GM19328 (cell line): ENCODE results near the gene MUC5B.

Experiments used
- ATAC-seq: cut with Tn5 transposase; IDR thresholded peaks from one replicate; pipeline ENCODE4 v1.9.1; 2021; ENCODE audit warnings: mild to moderate bottlenecking, moderate library complexity; ENCODE audit not compliant: unreplicated experiment

Gene MUC5B

DNA sequence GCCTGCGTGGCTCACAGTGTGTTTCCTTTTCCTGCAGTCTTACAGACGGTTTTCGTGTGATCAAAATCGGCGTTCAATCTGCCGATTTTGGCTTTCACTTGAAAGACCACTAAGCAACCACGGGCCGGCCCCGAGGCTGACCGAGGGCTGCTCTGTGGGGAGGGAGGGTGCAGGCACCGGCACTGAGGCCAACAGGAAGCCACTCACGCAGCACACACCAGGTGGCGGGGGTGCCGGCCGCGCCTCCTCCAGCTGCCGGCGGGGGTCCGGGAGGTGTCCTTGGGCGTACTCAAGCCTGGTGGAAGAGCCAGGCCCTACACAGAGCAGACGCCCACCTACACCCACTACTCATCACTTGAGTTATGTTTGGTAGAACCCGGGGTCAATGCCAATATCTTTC is 72.2 kb downstream of the MUC5B start:
- ATAC-seq: no peak

DNA sequence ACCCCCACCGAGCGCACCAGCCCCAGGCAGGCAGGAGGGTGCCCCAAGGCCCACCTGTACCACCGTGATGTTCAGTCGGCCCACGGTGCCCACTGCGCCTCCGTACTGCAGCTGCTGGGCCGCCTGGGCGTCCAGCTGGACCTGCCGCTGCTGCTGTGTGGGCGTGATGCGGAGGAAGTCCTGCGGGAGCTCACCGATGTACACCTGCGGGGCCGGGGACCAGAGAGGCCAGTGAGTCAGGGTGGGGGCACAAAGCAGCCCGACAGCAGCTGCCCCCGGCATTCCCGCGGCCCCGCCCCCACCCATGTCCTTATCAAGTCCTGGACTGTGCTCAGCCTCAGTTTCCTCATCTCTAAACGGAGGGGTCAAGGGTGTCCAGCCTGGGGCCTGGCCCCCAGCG is 72.7 kb downstream of the MUC5B start:
- ATAC-seq: no peak

DNA sequence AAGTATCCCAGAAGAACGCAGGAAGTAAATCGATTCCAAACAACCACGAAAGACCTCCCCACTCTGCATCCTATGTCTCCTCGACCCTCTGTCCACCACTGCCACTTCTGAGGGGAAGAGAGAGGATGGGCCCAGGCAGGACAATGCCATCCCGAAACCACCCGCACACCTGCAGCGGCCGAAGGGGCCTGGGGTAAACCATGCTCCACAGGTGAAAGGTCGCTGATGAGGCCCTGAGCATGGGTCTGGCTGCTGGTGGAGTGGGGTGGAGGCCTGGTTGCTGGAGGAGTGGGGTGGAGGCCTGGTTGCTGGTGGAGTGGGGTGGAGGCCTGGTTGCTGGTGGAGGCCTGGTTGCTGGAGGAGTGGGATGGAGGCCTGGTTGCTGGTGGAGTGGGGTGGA is 73.4 kb downstream of the MUC5B start:
- no peak for ATAC-seq

DNA sequence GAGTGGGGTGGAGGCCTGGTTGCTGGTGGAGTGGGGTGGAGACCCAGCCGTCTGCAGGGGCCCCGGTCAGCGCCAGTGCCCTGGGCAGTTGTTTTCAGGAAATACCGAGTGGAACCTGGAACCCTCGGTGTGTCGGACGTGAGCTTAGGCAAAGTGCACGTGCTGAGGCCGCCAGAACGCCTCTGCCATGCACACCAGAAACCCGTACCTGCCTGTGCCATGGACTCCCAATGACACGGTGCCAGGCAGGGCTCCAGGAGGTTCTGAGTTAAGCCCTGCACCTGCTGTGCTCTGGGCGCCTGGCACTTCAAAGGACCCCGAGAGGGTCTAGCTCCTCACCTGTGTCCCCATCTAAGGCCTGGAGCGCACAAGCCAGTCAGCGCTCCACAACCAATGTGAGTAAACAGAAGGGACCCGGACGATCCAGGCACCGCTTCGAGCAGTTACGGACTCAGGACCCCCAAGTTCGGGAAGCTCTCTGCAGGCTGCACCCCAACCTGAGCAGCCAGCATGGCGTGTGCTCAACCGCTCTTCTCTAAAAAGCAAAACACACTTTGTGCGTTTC is 74.2 kb downstream of the MUC5B start:
- no peak for ATAC-seq

DNA sequence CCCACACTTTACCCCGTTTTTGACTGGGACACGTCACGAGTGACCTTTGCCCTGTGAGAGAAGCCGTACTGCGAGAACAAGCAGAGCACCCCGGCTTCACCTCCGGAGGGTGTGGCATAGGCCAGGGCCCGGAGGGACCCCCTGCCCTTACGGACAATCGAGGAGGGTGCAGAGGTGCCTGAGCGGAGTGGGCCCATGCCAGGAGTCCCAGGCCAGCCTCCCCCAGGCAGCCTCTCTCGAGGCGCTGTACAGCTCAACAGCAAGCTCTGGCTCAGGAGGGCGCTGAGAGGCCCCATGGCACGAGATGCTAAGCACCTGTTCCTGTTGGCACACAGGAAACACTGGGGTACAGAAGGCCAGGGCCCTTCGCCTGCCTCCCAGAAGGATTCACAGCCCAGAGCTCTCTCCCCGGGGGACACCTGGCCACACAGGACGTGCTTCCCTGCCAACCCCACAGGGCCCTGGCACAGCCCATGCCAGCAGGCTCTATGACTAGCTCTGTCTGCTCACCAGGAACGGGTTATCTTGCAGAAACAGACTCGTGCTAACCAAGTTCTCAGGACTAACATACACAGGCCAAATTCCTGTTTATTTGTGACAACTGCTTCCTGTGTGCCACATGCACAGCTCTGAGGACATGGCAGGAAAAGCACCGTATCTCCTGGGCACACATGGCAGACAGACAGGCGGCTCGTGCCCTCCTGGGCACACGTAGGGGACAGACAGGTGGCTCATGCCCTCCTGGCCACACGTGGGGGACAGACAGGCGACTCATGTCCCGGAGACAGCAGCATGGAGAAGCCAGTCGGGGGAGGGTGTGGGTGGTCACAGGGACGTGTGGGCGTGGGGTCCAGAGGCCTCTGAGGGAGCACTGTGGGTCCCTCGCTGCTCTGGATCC is 75.0 kb downstream of the MUC5B start:
- ATAC-seq: no peak

DNA sequence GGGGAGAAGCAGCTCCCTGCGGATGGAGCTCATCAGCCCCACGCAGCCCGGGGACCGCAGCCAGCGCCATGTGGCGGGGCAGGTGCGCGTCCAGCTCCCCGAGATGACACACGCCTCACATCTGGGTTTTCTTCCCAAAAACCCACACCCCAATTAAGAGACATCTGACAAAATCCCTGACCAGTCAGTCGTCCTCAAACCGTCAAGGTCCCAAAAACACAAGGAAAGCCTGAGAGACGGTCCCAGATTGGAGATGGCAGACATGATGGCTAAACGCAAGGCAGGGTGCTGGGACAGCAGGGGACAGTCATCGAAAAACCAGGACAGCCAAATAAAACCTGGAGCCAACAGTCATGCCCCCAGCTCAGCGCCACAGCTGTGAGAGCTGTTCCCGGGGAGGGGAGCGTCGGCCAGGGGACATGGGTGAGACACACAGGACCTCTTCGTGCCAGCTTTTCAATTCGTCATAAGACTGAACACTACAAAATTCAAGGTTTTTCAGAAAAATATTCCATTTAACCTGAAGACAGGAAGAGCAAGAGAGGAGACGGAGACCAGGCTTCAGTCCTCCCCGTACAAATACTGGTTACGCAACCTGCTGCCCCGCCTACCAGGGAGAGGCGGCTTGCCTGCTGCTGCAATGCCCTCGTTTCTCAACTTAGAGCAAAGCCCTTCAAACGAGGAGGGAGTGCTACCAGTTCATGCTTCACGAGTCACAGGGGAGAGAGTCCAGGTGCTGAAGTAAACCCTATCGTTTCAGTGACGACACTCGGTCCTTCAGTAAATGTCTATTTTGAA is 76.0 kb downstream of the MUC5B start:
- no peak for ATAC-seq

DNA sequence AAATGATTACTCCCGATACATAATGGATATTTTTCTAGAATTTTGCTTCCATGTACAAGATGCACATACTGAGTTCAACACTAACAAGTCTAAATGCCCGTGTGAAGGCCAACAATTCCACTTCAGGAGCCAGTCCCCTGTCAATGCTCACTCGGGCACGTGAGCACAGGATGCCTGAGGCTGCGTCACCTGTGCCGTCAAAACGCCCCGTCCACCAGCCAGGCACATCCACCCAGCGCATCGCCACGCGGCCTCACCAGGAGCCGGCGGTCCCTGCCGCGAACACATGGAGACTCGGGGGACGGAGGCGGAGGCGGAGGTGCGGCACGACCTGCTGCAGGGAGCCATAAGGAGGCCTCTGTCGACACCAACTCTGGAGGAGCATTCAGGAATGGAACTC is 76.8 kb downstream of the MUC5B start:
- no peak for ATAC-seq

DNA sequence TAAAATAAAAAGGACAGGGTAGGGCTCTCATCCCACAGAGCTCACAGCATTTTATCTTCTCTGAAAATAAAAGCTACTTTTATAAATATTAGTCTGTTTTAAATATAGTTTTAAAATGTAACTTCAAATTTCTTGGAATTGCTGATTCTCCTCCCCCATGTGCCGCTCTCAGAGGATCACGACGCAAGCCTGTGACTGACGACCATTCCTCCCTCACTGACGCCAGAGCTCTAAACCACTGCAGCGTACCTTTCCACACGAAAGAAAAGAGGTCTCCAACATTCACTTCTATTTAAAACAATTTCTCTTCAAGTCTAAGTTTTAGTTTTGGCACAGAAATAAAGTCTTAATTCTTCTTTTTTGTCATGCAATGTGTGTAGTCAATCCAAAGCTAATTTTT is 77.3 kb downstream of the MUC5B start:
- ATAC-seq: no peak

DNA sequence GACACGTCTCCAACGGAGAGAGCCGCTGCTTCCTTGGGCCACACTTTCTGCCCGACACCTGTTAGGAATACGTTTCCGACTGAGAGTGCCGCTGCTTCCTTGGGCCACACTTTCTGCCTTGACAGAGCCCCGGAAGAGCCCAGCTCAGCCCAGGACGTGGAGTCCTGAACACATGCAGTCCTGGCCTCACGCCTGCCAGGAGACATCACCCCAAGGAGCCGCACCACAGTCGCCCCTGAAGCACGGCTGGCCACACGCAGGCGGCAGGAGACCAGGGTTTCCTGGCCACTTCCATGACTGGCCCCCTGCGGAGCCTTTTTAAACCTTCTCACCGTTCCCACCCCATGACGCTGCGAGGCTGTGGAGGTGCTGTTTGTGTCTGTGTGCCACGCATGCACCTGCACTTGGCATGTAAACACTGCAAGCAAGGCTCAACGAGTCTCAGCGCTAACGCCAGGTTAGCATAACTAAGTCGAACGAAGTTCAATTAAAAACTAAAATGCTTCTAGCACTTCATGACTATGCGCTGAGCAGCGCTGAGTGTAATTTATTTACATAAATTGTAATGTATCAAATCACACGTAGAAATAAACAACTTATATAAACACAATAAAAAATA is 77.8 kb downstream of the MUC5B start:
- no peak for ATAC-seq

DNA sequence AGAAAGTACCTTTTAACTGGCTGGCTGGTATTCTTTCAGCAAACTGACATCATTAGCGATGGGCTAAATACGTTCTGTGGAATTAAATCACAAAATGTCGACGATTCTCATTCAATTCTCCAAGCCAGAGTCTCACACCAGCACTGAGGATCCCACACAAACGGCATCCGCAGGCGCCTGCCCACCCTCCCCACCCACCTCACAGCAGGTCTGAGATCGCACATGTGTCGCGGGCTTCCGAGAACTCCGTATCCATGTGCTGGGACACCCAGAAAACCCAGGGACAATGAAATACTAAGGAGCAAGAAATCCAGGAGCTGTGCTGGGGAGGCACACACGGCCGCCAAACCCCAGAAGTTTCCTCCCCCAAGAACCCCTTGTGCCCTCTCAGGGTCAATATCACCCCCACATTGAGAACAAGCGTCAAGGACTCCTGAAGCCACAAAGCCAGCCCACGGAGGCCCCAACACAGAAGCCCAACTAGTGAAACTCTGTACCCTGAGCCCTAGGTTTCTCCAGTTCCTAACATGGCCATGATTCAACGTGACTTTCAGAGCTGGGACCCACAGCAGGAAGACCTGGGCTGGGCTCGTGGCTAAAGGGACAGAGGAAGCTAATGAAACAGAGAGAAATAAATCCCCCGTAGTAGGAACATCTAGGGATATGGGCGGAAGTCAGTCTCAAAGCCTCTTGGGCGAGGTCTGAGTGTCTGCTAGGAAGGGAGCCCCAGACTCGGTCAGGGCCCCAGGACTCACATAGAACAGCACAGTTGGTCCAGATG is 78.5 kb downstream of the MUC5B start:
- ATAC-seq: no peak

DNA sequence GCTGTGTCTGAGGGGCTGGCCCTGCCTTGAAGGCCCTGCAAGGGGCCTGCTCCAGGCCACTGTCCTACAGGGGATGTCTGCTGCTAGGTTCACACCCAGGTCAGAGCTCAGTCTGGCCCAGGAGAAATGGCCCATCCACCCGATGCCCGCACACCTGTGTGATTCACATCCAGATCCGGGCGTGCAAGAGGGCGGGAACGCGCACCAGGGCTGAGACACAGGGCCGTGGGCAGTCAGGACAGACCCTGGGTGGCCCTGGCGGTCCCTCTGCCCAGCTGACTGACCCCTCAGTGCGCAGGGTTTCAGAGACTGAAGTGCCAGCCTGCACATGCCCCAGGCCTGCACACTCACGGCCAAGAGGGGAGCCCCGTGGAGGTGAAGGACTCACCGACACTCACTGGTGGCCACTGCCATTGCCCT is 79.2 kb downstream of the MUC5B start:
- no peak for ATAC-seq

DNA sequence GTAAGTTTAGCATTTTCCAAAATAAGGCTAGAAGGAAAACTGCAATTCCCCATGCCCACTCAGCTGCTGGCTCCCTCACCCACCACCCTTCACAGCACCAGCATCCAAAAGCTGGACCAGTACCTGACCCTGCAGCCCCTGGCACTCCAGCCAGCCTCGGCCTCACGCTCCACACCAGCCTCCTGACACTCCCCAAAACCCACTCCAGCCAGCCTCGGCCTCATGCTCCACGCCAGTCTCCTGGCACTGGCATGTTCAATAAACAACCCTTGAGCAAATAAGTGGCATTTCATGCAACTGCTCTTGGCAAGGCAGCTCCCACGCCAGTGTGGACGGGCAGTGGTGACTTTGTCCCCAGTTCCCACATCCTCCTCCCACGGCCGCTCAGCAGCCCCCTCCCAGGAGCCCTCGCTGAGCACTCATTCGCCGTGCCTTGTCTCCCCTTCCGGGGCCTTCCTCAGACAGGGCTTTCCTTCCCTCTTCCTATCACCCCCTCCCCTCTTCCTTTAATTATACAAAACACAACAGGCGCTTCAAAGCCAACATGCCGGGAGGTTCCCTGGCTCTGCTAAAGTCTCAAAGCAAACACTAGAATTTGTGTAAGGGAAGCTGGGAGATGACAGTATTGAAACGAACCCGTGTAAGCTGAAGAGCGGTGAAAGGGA is 79.7 kb downstream of the MUC5B start:
- ATAC-seq: no peak

DNA sequence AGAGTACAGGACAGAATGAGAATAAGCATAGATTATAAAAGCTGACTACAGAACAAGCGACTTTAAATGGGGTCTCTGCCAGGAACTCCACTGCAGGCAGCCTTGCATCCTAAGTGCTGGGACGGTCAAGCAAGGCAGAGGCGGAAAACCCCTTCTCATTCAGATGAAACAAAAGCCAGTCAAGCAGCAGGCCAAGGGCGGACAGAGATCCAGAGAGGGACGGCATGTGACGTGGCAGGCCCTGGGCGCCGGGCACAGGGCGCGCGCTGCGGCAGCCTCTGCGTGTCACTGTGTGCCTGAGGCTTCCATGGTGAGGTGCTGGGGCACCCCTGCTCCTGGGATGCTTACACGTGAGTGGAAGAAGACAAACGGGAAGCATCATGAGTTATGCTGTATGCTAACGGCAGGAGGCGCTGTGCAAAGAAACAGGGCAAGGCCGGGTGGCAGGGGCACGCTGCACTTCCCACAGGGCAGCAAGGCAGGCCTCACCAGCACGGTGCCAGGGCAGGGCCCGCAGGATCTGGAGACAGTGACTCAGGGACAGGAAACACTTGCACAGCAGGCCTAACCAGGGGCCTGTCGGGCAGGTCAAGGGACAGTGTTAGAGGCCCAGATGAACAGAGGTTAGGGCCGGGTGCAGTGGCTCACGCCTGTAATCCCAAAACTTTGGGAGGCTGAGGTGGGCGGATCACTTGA is 80.4 kb downstream of the MUC5B start:
- ATAC-seq: no peak

DNA sequence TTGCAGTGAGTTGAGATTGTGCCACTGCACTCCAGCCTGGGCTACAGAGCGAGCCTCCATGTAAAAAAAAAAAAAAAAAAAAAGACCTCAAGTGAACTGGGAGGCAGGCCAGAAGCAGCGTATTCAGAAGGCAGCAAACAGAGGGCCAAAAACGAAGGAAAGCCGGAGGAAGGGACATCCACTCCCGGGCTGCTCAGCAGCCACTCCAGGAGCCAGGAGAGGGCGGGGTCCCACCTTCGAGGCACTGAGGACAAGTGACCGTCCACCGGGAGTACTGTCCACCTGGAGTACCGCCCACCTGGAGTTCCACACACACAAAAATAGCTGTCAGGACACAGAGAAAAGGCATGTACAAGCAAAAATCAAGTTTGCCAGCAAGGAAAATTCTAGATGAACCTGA is 81.1 kb downstream of the MUC5B start:
- no peak for ATAC-seq

DNA sequence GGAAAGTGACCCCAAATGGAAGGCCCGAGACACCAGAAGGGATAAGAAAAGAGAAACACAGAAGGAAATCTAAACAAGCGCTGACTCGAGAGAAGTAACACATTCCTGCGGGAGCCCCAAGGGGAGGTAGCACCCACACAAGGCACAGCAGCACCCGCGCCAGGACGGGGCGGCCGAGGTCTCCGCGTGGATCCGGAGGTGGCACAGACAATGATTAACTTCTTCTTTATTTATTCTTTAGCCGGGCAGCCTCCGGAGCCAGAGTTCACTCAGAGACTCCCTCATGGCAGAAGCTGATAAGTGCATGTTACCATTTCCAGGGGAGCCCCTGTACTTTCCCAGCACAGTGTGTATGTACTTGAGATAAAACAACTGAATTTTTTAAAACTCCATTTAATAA is 81.5 kb downstream of the MUC5B start:
- ATAC-seq: no peak

DNA sequence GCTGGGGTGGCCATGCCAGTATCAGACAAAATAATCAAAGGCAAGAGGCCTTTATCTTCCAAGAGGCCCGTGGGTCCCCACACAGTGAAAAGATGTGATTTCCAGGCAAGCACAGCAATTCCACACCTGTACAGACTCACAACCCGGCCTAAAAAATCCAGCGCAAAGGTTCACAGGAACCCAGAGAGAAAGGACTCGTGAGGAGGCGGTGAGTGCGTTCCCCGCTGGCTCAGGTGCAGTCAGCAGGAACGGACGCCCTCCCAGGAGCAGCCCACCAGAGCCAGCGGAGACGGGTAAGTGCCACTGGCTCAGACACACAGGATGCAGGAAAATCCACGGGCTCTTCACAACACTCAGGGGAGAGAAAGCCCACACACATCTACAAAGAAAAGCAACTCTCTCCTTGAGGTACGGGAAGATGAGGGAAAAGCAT is 82.2 kb downstream of the MUC5B start:
- no peak for ATAC-seq

DNA sequence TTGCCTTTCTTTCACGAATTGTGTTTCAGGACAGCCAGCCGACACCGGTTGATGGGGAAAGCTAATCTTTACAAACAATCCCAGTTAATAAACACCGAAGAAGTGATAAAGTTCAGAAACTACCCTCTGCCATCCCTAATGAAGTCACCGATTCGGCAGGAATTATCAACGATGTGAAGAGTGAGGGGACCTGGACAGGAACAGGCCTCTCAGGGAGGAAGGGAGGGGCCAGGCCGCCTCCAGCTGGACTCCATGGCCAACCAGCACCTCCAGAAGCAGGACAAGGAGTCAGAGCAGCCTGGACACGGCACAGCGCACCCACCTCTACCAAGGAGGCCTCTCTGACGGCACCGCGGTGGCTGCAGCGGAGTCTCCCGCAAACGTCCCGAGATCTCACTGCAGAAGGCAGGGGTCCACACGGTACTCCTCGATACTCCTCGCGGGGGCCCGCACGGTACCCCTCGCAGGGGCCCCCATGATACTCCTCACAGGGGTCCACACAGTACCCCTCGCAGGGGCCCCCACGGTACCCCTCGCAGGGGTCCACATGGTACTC is 82.7 kb downstream of the MUC5B start:
- ATAC-seq: no peak

DNA sequence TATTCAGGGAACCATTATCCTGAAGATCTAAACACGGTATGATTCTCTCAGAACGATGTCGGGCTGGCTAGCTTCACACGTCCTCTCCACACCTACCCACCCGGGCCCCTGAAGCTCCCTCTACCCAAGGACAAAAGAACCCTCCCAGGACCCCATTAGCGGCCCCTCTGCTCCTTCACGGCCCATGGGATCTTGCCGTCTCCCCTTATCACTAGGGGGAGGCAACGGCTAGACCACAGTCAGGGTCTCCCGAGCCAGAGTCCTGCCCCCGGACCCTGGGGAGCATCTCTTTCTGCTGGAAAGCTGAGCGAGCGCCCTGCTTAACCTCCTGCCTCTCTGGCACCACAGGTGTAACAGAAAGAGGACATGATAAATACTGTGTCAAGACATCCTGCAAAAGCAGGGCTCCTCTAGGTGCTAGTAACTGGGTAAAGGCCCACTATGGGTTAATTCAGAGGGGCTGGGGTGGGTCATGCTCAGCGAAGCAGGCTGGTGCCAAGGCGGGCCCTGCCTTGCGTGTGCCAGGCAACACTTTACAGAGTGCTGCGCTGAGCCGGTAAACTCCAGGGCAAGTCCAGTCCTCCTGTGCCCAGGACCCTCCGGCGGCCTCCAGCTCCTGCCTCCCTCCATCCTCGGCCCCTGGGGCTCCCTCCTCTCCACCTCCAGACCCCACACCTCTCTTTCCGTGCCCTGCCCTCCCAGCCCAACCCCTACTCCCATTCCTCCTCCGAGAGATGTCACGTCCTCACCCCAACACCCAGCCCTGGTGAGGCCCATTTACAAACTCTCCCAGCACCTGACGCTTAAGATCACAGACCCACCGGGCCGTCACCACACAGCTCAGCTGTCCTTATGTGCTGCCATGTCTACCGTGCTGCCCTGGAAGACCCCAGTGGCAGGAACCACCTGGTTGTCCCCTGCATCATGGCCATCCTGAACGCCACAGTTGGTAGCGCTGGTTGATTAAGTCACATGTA is 83.6 kb downstream of the MUC5B start:
- no peak for ATAC-seq
